GM19467 (cell line): ENCODE results near the gene PELI2.

Experiments used
- ATAC-seq: cut with Tn5 transposase; IDR thresholded peaks from one replicate; pipeline ENCODE4 v1.9.1; 2021; ENCODE audit warnings: mild to moderate bottlenecking, moderate library complexity; ENCODE audit not compliant: unreplicated experiment

The PELI2 gene

GRCh38 chr14:56119201-56119981 lies 1.2 kb downstream of the PELI2 start:
- ATAC-seq, result no peak

- ATAC-seq, result no peak
These were observed 2.0 kb downstream of the PELI2 start for GRCh38 chr14:56120091-56120691.

- ATAC-seq, result no peak
These were observed 3.6 kb downstream of the PELI2 start for GRCh38 chr14:56121816-56122215.

- ATAC-seq, result no peak
These were observed 4.1 kb downstream of the PELI2 start for GRCh38 chr14:56122301-56122700.

DNA sequence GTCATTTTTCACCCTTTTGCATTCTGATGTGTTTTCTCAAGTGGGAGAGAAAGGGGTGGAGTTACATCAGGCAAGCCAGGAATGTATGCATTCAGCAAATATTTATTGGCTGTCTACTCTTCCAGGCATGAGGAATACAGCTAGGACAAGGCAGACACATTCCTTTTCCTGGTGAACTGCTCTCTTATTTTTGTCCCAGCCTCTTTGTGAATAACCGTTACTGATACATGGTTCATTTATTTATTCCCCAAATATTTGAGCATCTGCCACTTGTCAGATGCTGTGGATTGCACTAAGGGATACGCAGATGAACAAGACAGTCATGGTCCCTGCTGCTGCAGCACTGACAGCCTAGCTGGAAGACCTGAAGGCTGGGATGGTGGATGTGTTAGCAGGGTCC lies 6.1 kb downstream of the PELI2 start:
- no peak for ATAC-seq

DNA sequence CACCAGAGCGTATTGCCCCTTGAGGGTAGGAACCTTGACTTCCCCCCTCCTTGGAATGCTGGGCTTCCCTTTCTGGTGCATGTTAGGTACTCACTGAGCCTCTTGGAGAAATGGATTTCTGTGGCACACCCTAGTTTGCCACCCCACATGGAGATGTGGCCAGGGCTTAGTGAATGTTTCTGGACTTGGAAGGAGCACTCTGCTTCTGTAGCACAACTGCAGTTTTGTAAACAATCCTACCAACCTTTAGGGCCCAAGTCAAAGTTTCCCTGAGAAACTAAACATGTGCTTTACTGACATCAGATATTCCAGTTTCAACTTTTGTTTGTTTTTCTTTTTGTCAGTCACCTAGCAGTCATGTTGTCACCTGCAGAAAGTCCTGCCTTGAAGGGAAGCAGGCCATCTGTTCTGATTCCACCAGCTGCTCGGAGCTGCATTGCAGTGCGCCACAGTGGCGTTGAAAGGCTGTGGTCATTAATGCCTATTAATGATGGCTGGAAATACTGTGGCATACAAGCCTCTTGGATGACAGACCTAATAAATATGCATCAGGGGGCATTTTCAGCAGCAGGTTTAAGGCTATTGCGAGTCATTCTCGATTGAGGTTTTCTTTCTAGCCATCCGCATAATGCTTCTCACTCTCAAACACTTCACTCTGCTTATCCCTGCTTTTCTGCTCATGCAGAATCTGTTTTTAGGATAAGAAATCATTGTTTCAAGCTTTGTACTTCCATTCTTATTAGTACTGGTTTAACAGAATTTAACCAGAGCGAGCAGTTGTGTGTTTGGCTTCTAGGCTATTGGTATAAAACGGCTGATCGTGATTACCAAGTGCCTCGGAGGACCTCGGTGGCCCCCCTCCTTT lies 7.8 kb downstream of the PELI2 start:
- ATAC-seq, result no peak

GRCh38 chr14:56126637-56126913 lies 8.4 kb downstream of the PELI2 start:
- ATAC-seq, result no peak

GRCh38 chr14:56127156-56127555 lies 8.9 kb downstream of the PELI2 start:
- no peak for ATAC-seq

DNA sequence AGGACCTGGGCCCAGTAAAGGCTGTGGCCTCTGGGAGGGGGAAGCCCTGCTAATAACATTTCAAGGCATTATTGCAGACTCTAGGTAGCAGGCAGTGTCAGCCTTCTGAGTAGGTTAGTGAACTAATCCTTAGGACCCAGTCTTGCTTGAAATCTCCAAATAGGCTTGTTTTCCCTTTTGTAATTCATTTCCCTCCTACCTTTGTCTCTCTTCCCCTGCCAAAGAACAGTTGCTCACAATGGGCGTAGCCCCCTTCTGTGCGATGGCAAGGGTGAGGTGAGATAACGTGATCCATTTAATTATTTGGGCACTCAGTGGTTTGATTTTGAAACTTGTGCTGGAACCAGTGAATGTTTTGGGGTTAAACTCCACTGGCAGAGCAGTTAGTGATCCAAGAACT lies 10.9 kb downstream of the PELI2 start:
- no peak for ATAC-seq

- no peak for ATAC-seq
These were observed 11.7 kb downstream of the PELI2 start for GRCh38 chr14:56129933-56130332.

DNA sequence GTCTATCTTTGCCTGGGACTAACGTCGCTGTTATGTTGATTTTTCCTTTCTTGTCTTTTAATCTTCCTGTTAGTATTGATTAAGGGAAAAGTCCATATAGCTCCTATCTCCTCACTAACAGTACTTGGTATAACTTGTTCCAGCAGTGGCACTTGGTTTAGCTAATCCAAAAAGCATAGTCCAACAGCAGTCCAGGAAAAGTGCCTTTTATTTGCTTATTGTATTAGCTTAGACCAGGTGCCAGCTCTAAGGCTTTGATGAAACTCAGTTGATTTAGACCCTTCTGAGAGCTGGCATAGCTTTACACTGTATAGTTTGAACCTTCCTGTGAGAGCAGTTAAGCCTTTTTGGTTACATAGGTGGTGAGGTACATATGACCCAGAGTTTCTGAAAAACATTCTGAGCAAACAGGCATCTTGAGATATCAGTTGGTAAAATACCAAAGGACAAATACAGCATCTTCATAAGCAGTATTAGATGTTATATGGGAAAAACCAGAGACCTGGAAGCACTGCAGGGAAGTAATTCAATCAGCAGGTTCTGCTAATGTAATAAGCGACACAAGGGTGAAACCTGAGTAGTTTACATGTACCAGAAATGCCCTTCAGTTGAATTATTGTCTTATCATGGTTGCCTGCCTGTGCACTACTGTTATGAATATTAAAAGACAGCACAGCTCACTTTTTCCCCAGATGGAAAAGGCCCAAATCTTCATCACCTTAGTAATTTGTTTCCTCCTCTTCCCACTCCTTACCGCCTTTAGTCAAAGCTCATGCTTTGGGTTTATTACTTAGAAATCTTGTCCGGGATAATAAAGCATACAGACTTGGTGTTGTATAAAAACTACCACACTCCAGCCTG lies 13.0 kb downstream of the PELI2 start:
- no peak for ATAC-seq

- no peak for ATAC-seq
These were observed 13.9 kb downstream of the PELI2 start for GRCh38 chr14:56131865-56132833.

DNA sequence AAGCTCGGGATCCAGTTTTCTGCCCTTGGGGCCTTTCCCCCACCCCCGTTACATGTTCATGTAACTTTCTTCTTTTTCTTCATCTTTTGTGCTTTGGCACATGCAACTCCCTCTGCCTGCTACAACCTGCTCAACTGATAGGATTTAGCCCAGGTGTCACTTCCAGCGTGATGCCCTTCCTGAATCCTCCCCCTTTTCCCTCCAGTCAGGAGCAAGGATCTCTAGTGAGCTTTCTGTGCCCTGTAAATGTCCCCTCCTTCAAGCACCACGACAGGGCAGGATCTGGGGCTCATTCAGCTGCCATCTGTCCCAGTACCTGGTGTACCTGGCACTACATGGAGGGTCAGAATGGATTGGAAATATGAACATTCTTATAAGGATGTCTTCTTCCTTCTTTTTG lies 15.3 kb downstream of the PELI2 start:
- no peak for ATAC-seq

- no peak for ATAC-seq
These were observed 16.8 kb downstream of the PELI2 start for GRCh38 chr14:56135001-56135400.

DNA sequence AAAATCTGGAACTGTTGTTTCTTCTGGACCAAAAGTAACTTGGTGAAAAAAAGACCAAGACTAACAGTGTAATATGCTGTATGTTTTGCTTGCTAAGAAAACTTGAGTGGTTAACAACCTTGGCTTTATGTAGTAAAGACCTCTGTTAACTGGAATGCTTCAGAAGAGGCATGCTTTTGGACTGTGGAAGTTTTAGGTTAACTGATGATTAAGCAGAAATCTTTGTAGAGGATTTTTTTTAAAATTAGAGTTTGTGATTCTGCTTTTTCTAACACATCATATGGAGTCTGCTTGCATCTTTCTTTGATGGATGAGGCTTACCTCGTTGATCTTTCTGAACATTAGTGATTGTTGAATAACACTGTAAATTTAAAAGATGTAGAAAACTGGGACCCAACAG lies 17.5 kb downstream of the PELI2 start:
- no peak for ATAC-seq

GRCh38 chr14:56136571-56137452 lies 18.6 kb downstream of the PELI2 start:
- no peak for ATAC-seq

- ATAC-seq, result no peak
These were observed 19.2 kb downstream of the PELI2 start for GRCh38 chr14:56137453-56137807.

- ATAC-seq, result no peak
These were observed 19.6 kb downstream of the PELI2 start for GRCh38 chr14:56137849-56138248.

- no peak for ATAC-seq
These were observed 20.7 kb downstream of the PELI2 start for GRCh38 chr14:56138928-56139327.
